Activated T-helper 1 cell treated with Interleukin-2 at 50 U/mL for 16 hours (primary cell): ENCODE data around the gene GAPDH.
"Not testable (repeated sequence)": the region's sequence is repeated elsewhere in the genome, so short reads cannot be mapped to it uniquely, and the experiment has no call there.

Source experiments
- DNase-seq: peaks from one replicate; pipeline ENCODE4 v3.0.0-alpha.2; 2020; ENCODE audit warnings: low read depth

The GAPDH gene

DNA sequence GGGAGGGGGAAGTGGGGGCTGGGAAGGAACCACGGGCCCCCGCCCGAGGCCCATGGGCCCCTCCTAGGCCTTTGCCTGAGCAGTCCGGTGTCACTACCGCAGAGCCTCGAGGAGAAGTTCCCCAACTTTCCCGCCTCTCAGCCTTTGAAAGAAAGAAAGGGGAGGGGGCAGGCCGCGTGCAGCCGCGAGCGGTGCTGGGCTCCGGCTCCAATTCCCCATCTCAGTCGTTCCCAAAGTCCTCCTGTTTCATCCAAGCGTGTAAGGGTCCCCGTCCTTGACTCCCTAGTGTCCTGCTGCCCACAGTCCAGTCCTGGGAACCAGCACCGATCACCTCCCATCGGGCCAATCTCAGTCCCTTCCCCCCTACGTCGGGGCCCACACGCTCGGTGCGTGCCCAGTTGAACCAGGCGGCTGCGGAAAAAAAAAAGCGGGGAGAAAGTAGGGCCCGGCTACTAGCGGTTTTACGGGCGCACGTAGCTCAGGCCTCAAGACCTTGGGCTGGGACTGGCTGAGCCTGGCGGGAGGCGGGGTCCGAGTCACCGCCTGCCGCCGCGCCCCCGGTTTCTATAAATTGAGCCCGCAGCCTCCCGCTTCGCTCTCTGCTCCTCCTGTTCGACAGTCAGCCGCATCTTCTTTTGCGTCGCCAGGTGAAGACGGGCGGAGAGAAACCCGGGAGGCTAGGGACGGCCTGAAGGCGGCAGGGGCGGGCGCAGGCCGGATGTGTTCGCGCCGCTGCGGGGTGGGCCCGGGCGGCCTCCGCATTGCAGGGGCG lies at the start of gene GAPDH:
Gene GAPDH, plus strand, starts transcription at position 595 of the 772 bp plus-strand sequence. CDS start 316 bp downstream, outside the sequence.
- DNase-seq, result peak; percentile 78

DNA sequence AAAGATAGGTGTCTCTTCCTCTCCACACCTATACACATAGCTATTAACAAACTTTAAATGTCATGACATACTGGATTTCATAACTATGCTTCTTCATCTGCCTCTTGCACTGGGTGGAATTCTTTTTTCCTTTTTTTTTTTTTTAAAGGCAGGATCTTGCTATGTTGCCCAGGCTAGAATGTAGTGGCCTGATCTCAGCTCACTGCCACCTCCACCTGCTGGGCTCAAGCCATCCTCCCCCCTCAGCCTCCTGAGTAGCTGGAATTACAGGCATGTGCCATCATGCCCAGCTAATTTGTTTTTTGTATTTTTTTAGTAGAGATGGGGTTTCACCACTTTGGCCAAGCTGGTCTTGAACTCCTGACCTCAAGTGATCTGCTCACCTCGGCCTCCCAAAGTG lies 46.1 kb upstream of the GAPDH start:
- DNase-seq, result no peak

DNA sequence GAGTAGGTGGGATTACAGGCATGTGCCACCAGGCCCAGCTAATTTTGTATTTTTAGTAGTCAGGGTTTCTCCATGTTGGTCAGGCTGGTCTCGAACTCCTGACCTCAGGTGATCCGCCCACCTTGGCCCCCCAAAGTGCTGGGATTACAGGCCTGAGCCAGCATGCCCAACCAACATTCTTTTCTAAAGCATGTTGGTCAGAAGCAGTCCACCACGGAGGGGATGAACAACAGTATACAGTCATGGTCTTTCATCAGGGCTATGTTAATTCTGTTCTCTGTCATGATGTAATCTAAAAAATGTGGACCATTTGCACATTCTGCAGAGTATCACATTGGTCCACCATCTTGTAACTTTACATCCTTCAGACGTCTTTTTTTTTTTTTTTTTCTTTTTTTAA lies 44.9 kb upstream of the GAPDH start:
- DNase-seq, result no peak

DNA sequence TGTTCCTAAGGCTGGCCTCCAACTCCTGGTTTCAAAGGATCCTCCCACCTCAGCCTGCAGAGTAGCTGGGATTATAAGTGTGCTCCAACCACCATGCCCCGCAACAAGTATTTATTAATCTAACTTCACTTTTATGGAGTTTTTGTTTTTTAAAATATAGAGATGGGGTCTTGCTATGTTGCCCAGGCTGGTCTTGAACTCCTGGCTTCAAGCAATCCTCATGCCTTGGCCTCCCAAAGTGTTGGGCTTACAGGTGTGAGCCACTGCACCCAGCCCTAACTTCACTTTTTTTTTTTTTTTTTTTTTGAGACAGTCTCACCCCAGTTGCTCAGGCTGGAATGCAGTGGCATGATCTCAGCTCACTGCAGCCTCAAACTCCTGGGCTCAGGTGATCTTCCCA lies 43.6 kb upstream of the GAPDH start:
- not testable (repeated sequence) for DNase-seq

DNA sequence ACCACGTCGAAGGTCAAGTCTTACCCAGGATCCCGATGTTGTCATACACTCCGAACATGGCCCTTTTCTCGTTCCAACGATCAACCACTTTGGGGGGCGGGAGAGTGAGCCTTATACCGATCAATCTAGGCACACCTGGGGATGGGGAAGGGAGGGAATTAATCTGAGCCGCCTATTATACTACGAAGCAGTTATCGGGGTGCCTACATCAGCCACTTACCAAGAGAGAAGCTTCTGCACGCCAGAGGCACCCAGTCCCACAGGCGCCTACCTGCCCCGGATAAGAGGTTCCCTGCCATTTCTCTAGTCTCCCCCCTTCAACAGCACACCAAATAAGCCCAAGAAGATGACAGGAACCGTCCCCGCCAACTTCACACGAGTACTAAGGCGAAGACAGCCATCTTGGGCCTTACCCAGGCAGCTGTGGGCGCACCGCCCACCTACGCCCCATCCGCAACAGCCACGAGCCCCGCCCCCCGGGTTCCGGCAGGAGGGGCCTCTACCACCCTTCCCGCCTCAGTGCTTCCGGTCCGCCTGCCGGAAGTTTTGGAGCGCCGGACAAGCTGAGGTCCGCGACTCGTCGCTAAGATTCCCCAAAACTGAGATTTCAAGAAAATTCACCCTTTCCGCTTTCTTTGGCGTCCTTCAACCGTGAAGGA lies 41.4 kb upstream of the GAPDH start, which contains the start of gene MRPL51:
Gene MRPL51, minus strand, starts transcription at position 425 of the 659 bp plus-strand sequence. Its CDS starts 126 bp downstream, at position 299.
- DNase-seq, result peak; percentile 91

DNA sequence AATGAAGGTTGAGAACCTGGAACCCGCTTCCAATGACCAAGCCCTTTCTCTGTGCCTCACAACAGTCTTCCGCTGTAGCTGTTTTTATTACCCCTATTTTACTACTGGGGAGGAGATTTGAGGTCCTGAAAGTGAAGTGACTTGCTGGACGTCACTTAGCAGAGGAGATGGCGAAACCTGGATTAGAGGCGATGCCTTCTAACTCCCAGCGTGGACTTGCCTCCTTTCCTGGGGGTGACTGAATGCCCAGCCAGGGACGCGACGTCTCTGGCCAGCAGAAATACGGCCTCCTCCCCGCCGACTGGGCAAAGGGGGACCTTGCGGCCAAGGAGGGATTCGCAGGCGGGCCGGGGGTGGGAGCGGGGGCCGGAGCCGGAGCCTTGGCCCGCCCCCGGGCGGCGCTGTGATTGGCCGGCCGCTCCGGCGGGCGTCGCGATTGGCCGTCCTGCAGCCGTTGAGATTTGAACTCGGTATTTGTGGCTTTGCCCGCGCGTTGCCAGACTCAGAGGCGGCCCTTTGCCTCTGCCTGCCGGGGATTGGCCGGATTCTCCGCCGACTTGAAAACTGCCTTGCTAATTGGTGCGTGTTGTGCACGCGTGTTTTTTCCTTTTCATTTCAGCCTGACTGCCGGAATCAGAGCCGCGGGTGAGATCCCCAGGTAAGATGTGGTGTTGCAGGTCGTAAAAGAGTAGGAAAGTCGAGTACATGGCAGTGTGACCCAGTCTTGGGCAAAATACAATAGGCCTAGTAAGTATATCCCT lies 40.6 kb upstream of the GAPDH start, which contains the start of gene NCAPD2:
Gene NCAPD2, plus strand, starts transcription at position 606 of the 761 bp plus-strand sequence. CDS start 997 bp downstream, outside the sequence.
- peak; percentile 91 for DNase-seq

DNA sequence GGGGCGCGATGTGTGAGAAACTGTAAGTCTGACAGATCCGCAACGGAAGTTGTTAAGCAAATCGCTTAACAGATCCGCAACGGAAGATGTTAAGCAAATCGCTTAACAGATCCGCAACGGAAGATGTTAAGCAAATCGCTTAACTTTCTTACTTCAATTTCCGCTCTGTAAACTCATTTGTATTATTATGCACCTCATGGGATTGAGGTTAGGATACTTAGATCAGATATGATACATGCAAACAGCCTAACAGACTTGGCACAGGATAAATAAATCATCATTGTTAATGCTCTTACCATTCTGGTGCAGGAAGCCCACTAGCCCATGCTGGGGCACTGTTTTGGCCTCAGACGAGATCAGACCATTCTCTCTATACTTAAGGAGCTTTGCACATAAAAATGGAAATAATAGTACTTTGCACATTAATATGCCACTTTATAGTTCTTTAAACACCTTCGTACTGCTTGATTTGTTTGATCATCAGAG lies 40.0 kb upstream of the GAPDH start:
- no peak for DNase-seq

DNA sequence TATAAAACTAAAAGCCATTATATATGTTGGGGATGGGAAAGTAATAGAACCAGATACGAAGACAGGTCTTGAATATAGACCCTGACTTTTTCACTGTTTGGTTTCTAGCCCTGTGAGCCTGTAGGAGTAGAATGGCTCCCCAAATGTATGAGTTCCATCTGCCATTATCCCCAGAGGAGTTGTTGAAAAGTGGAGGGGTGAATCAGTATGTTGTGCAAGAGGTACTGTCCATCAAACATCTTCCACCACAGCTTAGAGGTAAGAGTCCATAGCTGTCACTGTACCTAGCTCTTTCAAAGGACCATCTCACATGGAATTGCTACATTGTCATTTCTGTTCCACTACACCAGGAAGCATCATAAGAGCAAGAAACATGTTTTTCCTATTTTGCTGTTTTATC lies 39.3 kb upstream of the GAPDH start:
- no peak for DNase-seq

DNA sequence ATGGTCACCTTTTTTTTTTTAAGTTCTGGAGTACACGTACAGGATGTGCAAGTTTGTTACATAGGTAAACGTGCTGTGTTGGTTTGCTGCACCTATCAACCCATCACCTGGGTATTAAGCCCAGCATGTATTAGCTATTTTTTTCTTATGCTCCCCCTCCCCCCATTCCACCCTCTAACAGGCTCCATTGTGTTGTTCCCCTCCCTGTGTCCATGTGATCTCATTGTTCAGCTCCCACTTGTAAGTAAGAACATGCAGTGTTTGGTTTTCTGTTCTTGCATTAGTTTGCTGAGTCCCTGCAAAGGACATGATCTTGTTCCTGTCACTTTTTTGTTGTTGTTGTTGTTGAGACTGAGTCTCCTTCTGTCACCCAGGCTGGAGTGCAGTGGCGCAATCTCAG lies 37.0 kb upstream of the GAPDH start:
- DNase-seq, result not testable (repeated sequence)

DNA sequence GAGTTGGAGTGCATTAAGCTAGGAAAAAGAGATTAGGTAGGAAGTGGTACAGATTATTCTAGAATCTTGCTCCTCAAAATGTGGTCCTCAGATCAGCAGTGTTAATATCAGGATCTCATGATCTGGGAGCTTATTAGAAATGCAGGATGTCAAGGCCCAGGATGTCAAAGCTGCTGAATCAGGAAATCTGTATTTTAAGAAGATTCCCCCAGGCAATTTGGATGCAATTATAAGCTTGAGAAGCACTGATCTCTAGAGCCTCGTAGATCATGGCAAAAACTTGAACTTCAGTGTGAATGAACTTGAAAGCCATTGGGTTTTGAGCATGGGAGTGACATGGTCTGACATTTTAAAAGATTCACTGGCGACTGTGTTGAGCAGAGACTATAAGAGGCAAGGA lies 33.9 kb upstream of the GAPDH start:
- DNase-seq, result no peak

DNA sequence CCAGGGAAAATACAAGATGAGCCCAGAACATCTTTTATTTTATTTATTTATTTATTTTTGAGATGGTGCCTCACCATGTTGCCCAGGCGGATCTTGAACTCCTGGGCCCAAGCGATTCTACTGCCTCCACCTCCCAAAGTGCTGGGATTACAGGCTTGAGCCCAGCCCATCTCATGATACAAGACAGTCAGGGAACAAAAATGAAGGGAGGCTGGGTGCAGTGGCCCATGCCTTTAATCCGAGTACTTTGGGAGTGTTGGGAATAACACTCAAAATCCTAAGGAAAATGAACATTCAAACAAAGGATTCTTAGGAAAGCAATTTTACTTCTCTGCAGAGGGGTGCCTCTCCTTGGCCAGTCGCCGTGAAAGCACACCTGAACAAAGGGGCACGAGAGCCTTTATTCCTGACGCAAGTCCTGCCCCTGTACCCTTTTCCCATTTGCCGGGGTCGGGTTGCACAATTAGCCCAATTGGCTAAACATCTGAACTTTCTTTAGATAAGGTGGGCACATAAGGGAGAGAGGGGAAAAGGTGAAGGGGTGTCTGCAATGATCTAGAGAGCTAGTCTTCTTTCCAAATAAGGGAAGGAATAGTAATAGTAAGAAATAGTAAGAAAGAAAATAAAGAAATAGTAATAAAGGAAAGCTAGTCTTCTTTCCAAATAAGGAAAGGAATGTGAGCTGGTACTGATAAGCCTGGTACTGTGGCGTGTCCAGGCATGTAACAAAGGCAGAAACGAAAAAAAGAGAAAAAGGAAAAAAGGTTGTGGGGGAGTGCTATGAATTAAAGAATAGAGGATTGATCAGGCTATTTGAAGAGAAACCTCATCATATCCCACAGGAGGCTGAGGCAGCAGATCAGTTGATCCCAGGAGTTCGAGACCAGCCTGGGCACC lies 27.0 kb upstream of the GAPDH start:
- no peak for DNase-seq

DNA sequence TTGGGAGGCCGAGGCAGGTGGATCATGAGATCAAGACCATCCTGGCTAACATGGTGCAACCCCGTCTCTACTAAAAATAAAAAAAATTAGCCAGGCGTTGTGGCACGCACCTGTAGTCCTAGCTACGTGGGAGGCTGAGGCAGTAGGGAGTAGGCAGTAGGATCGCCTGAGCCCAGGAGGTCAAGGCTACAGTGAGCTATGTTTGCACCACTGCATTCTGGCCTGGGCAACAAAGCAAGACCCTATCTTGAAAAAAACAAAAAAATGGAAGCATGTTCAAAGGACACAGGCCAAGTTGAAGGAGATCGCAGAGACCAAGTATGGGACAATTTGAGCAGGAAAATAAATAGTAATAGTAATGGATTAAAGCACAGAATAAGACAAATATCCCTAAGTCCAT lies 26.2 kb upstream of the GAPDH start:
- DNase-seq, result no peak

DNA sequence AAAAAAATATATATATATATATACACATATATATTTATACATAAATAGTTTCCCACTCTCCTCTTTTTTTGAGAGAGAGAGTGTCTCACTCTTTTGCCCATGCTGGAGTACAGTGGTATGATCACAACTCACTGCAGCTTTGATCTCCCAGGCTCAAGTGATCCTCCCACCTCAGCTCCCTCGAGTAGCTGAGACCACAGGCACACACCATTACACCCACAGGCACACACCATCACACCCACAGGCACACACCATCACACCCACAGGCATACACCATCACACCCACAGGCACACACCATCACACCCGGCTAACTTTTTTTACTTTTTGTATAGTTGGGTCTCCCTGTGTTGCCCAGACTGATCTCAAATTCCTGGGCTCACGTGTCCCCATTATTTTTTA lies 14.1 kb upstream of the GAPDH start:
- no peak for DNase-seq

DNA sequence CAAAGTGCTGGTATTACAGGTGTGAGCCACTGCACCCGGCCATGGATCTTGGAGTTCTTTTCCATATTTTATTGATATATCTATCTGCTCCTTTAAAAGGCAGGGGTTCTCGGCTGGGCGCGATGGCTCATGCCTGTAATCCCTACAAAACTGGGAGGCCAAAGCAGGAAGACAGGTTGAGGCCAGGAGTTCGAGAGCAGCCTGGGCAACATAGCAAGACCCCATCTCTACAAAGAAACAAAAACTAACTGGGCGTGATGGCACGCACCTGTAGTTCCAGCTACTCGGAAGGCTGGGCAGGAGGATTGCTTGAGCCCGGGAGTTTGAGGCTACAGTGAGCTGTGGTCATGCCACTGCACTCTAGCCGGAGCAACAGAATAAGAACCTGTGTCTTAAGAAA lies 12.1 kb upstream of the GAPDH start:
- DNase-seq, result no peak

DNA sequence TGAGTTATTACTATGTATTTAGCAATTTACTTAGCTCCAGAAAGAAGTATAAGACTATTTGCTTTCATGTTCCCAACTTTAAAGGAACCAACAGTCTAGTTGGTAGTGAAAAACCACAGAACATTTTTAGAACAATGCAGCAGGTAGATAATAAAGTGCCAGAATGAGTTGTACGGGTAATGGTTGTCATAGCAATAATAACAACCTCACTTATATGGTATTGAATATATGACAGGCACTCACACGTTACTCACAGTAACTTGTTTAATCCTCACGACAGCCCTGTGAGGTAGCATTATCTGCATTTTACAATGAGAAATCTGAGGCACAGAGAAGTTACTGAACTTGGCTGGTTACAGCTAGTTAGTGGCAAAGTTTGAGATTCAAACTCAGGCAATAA lies 10.6 kb upstream of the GAPDH start:
- DNase-seq, result no peak

DNA sequence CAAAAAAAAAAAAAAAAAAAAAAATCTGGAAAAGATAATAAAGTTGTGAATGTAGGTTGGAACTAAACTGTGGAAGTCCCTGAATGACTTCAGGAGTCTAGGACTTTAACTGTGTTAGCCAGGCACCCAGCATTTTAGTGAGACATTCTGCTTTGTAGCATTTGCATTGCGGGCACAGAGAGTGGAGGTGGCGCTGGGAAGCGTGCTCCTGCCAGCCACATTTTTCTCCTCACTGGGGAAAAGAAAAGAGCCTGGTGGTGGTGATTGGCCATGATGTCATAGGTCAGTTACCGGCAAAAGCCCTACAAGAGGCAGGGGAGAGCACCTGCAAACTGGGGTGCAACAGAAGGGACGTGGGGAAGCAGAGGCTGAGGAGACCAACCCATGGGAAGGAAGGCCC lies 9.7 kb upstream of the GAPDH start:
- no peak for DNase-seq

DNA sequence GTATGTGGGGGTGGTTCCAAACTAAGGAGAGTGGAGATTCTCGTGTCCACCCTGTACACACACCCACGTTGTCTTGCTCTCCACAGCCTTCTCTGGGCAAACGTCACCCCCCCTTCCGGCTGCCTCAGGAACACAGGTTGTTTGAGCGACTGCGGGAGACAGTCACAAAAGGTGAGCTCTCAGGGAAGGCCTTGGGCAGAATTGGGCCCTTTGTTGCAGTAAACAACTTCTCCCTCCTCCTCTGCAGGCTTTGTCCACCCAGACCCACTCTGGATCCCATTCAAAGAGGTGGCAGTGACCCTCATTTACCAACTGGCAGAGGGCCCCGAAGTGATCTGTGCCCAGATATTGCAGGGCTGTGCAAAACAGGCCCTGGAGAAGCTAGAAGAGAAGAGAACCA lies 8.1 kb upstream of the GAPDH start:
- no peak for DNase-seq

DNA sequence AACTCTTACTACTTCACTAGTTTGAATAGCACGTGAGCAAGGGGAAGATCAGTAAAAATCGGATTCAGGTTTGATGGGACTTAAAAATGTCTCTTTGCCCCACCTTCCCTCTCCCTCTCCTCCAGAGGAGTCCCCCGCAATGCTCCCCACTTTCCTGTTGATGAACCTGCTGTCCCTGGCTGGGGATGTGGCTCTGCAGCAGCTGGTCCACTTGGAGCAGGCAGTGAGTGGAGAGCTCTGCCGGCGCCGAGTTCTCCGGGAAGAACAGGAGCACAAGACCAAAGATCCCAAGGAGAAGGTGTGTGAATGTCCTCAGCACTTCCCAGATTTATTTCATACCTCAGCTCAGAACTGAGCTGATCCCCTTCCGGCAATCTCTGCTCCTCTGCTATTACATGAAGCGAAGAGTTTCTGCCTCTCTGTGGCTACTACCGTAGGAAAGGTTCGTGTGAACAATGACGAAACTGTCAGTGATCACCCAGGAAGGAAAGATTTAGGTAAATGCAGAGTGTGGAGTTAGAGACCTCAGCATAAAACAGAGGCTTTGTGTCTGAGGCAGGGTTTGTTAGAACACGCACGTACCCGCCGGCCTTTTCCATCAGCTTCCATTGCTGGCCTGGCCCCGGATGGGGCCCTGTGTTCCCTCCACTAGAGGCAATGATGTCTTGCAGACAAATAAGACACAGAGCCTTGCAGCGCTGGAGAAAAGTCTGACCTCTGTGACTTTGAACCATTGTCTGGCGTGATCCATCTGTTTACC lies 7.4 kb upstream of the GAPDH start:
- no peak for DNase-seq

DNA sequence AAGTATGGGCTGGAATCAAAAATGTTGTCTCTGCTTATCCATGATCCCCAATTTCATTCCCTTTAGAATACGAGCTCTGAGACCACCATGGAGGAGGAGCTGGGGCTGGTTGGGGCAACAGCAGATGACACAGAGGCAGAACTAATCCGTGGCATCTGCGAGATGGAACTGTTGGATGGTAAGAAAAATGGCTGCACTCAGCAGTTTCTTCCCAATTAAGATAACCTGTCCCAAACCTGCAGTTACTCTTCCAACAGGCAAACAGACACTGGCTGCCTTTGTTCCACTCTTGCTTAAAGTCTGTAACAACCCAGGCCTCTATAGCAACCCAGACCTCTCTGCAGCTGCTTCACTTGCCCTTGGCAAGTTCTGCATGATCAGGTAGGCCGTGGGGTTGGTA lies 6.6 kb upstream of the GAPDH start:
- DNase-seq, result no peak

DNA sequence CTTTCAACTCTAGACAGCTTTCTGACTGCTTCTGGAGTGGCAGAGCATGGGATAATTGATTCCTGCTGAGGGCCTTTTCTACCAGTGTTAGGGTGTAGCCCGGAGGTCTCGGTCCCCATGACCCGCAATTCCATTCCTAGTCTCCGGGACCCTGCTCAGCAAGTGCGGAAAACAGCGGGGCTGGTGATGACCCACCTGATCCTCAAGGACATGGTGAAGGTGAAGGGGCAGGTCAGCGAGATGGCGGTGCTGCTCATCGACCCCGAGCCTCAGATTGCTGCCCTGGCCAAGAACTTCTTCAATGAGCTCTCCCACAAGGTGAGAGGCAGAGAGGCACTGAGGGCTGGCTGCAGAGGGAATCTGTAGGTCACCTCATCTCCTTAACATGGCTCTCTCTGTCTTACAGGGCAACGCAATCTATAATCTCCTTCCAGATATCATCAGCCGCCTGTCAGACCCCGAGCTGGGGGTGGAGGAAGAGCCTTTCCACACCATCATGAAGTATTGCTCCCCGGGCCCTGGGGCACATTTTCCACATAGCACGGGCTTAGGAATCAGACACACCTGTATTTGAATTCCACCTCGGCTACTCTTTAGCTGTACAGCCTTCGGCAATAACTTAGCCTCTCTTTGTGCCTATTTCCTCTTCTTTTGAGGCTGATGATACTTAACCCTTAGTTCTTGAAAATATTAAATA lies 5.6 kb upstream of the GAPDH start:
- DNase-seq, result no peak
